ENCODE results near the gene DUOXA2. TPM values are rescaled to one million over a fixed set of nuclear protein-coding genes. Genes with fewer than 3 reads are reported as not detected.

DUOXA2 gene
- total and polyA plus RNA-seq, 4 donors: 0.48 to 0.98 (median 0.98) TPM; not detected in 1

- no peak for DNase-seq
- WGBS, 2 donors: 3% methylated on average over 57 to 58 of the region's 58 CpGs
- peaks cover 13 to 86% (median 73%) of the 10 kb centered on the region in 3 donors for H3K27me3 ChIP-seq (ENCODE audit: control insufficient read depth in 3 of 3, insufficient read depth in 3 of 3, low read length in 2 of 3)
Measured at GRCh38 chr15:45112591-45113379, 1.3 kb upstream of the DUOXA2 start.

GRCh38 chr15:45113380-45113990 lies 641 bp upstream of the DUOXA2 start:
- H3K27me3 ChIP-seq (ENCODE audit: control insufficient read depth in 3 of 3, insufficient read depth in 3 of 3, low read length in 2 of 3): peaks cover 13 to 82% (median 75%) of the 10 kb centered on the region in 3 donors
- ATAC-seq (ENCODE audit: insufficient read depth, low FRiP score) (no peak), DNase-seq (no peak)
- peaks cover 0 to 20% (median 0%) of the 10 kb centered on the region in 5 donors for H3K4me1 ChIP-seq (ENCODE audit: control insufficient read depth in 5 of 5, insufficient read depth in 5 of 5, low read length in 5 of 5)
- H3K36me3 ChIP-seq (ENCODE audit: control insufficient read depth in 4 of 4, insufficient read depth in 4 of 4, low read length in 4 of 4): no peaks in the 10 kb centered on the region
- H3K9me3 ChIP-seq (ENCODE audit: control insufficient read depth in 4 of 4, insufficient read depth in 3 of 4, low read length in 3 of 4): peaks cover 0 to 14% (median 0%) of the 10 kb centered on the region in 4 donors
- WGBS, 2 donors: 10% methylated on average over 14 of the region's 14 CpGs
- H3K27ac ChIP-seq (ENCODE audit: low read depth in 1 of 2, low read length in 1 of 2): no peak overlapping the region
- no peak overlapping the region for H3K4me3 ChIP-seq
- H3K9ac ChIP-seq (ENCODE audit: insufficient read depth in 1 of 2, low read length in 2 of 2): no peak overlapping the region
- no peak for TF ChIP-seq CTCF (IDR thresholded peaks at IDR 0.05; ENCODE audit: control extremely low read depth, extremely low read depth)

More at GRCh38 chr15:45112591-45113379, 1.3 kb upstream of the DUOXA2 start:
- Histone ChIP-seq H3K9ac (ENCODE audit: insufficient read depth in 1 of 2, low read length in 2 of 2) (no peak overlapping the region), H3K9me3 (ENCODE audit: control insufficient read depth in 4 of 4, insufficient read depth in 3 of 4, low read length in 3 of 4) (peaks cover 0 to 14% (median 0%) of the 10 kb centered on the region in 4 donors), H3K36me3 (ENCODE audit: control insufficient read depth in 4 of 4, insufficient read depth in 4 of 4, low read length in 4 of 4) (no peaks in the 10 kb centered on the region), H3K4me1 (ENCODE audit: control insufficient read depth in 5 of 5, insufficient read depth in 5 of 5, low read length in 5 of 5) (peaks cover 0 to 20% (median 0%) of the 10 kb centered on the region in 5 donors), H3K27ac (ENCODE audit: low read depth in 1 of 2, low read length in 1 of 2) (no peak overlapping the region), H3K4me3 (no peak overlapping the region)
- TF ChIP-seq CTCF (IDR thresholded peaks at IDR 0.05; ENCODE audit: control extremely low read depth, extremely low read depth): no peak
- ATAC-seq (ENCODE audit: insufficient read depth, low FRiP score): peak; percentile 5

GRCh38 chr15:45114751-45115085 lies 592 bp downstream of the DUOXA2 start:
- no peak overlapping the region for H3K4me3 ChIP-seq

More at GRCh38 chr15:45114751-45115085, 592 bp downstream of the DUOXA2 start:
- no peak for ATAC-seq (ENCODE audit: insufficient read depth, low FRiP score)
- Histone ChIP-seq H3K9ac (ENCODE audit: insufficient read depth in 1 of 2, low read length in 2 of 2) (no peak overlapping the region), H3K27ac (ENCODE audit: low read depth in 1 of 2, low read length in 1 of 2) (no peak overlapping the region), H3K9me3 (ENCODE audit: control insufficient read depth in 4 of 4, insufficient read depth in 3 of 4, low read length in 3 of 4) (peaks cover 0 to 14% (median 0%) of the 10 kb centered on the region in 4 donors), H3K36me3 (ENCODE audit: control insufficient read depth in 4 of 4, insufficient read depth in 4 of 4, low read length in 4 of 4) (peaks cover 0 to 1% (median 0%) of the 10 kb centered on the region in 4 donors), H3K27me3 (ENCODE audit: control insufficient read depth in 3 of 3, insufficient read depth in 3 of 3, low read length in 2 of 3) (peaks cover 13 to 72% (median 65%) of the 10 kb centered on the region in 3 donors), H3K4me1 (ENCODE audit: control insufficient read depth in 5 of 5, insufficient read depth in 5 of 5, low read length in 5 of 5) (peaks cover 0 to 20% (median 0%) of the 10 kb centered on the region in 5 donors)
- WGBS, 2 donors: 8 to 16% methylated on average over 2 of the region's 2 CpGs
- no peak for TF ChIP-seq CTCF (IDR thresholded peaks at IDR 0.05; ENCODE audit: control extremely low read depth, extremely low read depth)
- DNase-seq: no peak
